GM19043 (cell line): ENCODE results near the gene FBXW11.

Source experiments
- ATAC-seq: cut with Tn5 transposase; IDR thresholded peaks from one replicate; pipeline ENCODE4 v1.9.1; 2021; ENCODE audit warnings: low read depth; ENCODE audit not compliant: unreplicated experiment

FBXW11 gene

DNA sequence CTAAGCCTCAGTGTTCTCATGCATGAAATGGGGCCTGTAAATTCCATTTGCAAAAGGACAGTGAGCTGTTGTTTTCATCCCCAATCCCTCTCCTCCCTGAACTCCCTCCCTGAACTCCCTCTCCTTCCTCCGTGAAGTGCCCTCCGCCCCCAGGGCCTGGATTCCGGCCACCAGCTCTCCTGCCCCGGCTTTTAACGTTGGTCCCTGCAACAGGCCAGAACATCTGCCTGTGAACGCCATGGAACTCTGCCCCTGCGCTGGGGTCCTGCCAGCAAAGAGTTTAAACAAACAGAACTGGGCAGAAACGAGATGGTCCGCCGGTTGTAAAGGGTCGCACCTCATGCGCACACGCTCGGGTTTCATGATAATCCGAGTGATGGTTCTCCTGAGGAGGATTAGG, 158.4 kb downstream of the FBXW11 start:
- ATAC-seq = no peak

DNA sequence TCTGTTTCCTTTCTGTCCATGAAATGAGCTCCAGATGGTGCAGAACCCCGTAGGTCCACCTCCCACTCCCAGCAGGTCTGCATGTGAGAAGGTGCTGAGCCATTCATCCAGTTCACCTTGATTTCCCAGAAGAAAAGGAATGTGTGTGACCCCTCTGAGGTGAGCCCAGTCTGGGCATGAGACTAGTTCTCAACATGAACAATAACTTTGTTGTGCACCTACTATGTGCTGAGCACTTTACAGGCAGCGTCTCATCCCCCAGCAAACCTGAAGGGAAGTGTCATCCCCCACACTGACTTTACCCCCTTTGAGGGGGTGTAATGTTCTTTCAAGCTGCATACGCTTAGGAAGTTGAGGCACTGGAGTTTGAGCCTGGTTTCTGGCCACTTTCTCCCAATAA, 159.4 kb downstream of the FBXW11 start:
- no peak for ATAC-seq

DNA sequence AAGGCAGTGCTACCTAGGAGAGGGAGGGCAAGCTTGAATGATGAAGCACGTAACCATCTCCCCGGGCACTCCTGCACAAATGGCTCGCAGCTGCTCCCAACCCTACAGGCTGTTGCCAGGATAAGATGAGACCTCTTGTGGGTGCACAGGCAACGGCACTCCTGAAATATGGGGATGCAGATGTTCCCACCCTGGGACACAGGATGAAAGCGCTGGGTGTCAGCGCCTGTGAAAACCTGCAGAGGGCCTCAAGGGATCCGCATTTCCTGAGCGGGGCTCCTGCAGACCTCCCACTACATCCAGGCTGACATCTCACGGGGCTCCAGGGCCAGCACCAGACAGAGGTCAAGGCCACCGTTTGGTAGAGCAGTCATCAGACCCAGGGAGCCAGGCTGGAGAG, 160.1 kb downstream of the FBXW11 start:
- ATAC-seq = no peak

DNA sequence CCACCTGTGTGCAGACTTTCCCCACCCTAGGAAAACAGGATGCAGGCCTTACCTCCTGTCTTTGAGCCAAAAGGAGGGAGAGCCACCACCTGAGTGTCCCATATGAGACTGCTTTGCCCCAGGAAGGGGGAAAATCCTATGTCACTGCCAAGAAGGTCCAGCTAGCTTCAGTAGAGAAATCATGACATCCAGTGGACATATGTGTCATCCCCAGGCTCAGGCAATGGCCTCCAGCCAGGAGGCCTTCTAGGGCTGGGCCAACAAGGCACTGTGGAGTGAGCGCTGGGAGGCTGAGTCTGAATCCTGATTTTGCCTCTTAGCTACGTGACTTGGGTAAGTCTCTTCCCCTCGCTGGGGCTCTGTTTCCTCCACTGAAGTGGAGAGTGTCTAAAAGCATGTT, 160.6 kb downstream of the FBXW11 start:
- no peak for ATAC-seq

DNA sequence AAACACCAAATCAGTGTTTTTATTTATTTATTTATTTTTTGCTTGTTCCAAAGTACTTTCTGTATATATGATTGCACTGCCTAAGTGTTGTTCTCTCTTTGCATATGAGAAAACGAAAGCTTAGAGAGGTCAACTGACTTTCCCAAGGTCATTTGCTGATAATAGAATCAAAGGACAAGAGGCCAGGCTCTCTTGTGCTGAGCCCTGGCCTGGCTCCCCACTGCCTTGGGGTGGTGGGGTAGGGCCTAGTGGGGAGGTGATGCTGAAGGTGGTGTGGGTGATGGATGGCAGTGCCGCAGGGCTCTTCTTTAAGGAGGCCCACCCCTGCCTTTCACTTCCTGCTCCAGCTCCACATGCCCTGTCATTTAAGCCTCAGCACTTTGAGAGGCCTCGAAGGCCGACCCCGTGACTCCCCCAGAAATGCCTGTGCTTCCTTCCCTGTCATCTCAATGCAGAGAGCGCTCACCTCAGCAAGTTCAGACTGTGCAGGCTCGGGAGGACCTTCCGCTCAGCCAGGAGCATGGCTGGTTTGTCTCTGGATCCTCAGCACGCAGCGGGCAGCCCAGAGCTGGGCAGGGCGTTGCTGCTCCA, 161.3 kb downstream of the FBXW11 start:
- no peak for ATAC-seq

DNA sequence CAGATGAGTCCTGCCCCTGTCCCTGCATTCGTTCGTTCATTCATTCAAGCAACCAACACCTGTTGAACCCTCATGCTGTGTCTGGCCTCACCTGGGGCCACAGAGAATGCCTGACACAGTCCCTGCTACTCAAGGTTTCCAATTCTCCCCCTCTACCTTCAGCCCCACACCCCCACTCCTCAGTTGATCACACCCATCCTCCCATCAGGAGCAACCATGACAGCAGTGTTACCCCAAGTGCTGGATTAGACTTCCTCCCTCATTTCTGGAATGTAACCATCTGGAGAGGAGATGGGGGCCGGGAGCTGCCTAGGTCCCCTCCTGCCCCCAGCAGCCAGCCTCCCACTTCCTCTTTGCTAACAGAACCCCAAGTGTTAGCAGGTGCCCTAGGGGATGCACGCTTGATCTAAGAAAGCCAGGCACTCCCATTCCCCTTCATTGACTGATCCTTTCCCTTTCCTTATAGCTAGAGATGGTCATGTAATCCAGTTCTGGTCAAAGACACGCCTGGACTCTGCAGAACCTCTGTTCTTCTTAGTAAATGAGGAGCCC, 163.6 kb downstream of the FBXW11 start:
- ATAC-seq = no peak

DNA sequence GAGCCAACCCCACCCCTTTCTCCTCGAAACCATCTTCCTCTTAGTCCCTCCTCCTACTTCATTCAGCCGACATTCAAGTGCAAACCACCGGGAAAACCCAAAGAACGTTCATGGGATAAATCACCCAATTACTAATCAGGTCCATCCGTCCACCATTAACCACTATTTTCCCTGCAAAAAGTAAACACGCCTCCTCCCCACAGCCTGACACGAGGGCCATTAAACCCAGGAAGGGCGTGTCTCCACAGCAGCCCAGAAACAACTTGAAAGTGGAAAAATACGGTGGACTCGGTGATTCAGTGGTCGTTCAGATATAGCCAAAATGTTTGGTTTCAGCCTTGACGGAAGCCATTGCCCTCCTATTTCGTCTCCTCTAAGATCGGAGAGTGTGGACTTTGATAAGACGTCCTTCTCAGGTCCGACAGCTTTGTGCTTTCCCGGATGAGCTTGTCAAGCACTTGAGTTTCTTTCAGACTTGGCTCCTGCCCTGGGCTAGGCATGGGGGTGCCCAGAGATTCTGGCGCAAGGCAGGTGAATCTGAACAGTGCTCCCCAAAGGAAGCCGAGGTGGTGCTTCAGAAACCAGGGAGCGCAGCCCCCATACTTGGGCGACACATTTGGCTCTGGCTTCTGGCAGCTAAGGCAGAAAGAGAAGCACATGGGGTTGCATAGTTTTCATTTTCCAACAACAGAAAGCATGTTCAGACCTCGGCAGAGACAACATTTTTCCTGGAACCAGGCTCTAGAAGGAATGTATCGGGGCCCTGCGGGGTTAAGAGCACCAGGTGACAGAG, 164.3 kb downstream of the FBXW11 start:
- ATAC-seq = no peak

DNA sequence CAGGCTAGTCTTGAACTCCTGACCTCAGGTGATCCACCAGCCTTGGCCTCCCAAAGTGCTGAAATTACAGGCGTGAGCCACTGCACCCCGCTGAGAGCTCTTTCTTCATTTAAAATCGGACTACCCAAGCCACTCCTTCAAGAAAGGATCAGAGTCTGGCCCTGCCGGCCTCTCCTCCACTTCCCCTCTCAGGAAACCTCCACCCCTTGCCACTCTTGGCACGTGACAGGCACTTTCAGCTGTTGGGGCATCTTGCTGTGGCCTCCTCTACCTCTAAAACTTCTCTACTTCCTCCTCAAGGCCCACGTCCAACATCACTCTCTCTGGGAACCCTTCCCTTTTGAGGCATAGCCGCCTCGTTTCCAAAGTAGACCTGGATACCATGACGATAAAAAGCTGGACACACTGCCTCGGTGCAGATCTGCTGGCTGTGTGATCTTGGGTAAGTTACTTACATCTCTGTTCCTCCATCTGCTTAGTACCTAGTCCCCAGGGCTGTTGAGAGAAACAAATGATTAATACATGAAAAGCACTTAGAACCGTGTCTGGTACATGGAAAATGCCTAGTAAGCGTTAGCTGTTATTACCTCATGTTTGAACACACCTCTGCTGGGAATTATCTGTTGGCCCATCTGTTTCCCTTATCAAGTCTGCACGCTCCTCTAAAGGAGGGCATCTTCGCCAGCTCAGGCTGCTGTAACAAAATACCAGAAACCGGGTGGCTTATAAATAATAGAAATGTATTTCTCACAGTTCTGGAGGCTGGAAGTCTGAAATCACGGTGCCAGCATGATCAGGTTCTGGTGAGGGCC, 165.5 kb downstream of the FBXW11 start:
- ATAC-seq = no peak

DNA sequence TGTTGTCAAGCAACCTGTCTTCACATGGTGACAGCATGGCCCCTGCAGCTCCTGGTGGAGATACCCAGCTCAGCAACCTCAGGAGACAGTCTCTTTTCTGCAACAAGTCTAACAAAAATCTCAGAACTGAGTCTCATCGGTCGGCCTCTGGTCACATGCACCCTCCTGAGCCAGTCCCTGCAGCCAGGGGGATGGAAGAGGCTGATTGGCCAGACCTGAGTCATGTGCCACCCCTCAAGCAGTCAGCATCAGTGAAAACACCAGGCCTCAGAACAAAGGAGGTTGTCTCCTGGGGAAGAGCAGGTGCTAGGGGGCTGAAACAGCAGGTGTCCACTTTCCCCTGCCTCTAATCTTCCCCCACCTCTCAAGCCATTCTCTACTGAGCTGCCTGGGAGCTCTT, 166.4 kb downstream of the FBXW11 start:
- ATAC-seq = no peak

DNA sequence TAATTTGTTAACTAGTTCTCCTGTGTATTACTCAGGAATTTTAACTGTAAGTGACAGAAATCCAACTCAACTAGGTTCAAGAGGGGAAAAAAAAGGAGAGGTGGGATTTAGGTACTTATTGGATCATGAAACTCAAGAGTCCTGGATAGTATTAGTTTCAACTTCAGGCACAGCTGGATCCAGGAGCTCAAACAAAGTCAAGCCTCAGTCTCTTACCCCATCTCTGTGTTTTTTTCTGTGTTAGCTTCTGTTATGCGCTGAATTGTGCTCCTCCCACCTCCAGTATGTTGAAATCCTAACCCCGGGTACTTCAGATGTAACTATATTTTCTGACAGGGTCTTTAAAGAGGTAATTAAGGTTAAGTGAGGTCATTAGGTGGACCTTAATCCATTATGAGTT, 167.3 kb downstream of the FBXW11 start:
- no peak for ATAC-seq

DNA sequence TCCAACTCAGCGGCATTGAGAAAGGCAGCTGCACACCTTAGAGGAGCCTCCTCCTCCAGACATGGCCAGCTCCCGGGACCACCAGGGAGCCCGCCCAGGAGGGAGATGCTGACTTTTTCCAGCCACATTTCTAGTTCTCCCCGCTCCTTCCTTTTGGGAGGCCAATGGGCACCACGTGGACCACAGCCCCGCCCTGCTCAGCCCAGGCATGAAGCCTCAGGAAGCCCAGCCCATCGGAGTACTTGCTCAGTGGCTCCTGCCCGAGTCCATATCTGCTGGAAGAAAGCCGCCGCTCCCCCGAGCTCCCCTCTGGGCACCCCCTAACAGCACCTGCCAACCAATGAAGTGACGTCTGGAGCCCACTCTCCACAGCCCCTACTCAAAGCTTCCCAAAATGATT, 168.4 kb downstream of the FBXW11 start:
- ATAC-seq = no peak

DNA sequence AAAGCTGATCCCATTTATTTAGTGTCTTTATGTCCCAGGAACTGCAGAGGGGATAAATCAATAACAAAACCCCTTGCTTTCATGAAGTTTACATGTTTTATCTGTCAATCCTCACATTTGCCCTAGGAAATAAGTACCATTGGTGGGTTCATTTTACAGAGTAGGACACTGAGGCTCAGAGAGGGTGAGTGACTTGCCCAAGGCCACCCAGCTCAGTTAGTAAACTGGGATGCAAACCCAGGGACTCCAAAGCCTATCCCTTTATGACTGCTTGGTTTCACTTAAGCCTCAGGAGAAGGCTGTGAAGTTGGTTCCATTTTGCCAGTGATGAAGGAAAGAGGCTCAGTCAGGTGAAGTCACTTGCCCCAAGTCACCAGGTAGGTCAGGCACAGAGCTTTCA, 168.9 kb downstream of the FBXW11 start:
- ATAC-seq = no peak

DNA sequence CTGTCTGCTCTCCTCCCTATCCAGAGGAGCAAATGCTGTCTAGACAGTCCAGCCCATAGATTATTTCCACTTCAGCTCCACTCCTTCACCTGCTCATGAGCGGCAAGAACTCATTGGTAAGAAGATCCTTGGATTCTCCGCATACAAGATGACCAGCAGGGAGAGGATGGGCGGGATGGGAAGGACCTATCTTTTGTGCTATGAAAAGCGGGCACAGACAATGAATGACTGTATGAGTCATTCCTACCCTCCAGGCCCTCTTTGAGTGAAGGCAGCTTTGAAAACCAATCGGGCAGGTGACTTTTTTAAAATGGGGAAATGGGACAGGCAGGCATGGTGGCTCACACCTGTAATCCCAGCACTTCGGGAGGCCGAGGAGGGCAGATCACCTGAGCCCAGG, 171.4 kb downstream of the FBXW11 start:
- ATAC-seq = no peak

DNA sequence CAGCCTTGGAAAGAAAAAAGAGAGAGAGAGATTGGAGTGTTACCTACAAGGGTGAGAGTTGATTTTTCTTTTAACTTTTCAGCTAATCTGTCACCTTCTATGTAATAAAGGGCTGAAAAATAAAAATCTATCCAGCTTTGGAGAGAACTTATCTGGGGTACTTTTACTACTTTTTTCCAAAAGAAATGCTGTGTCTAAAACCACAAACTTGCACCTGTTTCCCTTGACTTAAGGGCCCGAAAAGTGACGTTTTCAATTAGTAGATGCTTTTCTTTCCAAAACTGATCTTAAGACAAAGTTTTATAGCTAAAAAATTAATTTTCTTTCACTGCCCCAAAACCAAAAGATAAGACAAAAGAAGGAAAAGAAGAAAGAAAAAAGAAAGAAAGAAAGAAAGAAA, 172.0 kb downstream of the FBXW11 start:
- ATAC-seq = no peak

DNA sequence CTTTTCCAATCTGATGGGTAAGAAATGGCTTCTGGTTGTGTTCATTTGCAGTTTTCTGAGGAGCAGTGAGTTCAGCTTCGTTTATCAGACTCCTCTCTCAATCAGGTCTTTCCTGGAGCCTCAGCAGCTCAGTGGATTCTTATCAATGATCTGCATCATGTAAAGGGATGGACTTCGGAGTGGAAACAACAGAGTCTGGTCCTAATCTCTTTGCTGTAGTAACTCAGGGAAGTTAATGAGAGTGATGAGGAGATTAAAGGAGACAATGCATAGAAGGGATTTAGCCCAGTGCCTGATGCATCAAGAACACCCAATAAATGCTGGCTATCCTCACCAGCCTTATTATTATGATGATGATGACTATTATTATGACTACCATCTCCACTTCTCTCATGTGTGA, 173.7 kb downstream of the FBXW11 start:
- no peak for ATAC-seq

DNA sequence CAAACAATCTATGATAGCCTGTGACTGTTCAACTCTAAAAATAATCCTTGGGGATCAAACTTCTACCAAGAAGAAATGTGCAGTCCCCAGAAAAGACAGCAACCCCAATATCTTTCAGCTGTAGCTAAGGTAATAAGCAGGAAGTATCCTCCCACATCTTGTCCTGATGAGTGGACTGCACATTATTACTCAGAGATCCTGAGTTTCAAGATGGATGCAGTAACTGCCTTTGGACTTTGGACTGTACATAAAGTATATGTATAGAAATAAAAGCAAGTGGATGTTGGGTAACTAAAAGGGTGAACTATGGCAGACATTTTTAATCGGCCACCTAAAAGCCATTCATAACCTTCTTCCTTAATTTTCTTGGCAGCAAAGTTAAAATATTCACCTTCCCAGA, 175.8 kb downstream of the FBXW11 start:
- no peak for ATAC-seq

DNA sequence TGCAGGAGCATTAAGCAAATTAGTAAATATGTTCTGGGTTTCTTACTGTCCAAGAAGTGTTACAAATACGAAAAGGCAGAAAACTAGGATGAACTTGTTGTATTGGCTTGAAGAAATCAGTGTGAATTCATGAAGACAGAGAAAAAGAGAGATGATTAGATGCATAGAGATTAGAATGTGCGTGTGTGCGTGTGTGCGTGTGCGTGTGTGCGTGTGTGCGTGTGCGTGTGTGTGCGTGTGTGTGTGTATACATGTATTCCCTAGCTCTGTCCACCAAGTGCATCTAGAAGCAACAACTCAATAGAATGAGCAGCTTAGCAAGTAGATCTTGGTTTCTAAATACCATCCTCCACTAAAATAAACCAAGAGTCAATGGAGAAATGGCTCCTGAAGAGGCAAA, 179.3 kb downstream of the FBXW11 start:
- no peak for ATAC-seq

DNA sequence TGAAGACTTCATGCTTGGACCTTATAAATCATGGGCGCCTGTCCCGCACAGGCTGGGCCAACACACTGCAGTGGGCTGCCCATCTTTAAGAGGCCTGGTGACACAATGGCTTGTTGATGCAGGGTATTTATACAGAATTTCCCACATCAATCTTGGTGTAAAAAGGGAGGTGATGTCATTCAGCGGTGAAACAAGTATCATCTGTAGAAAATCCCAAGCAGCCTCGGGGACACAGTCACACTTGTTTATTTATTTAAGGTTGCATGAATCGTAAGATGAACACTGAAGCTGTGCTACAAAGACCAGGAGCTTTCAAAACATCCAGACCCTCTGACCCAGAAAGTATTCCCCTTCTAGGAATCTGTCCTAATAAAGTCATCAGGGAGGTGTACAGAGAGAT, 180.3 kb downstream of the FBXW11 start:
- no peak for ATAC-seq

DNA sequence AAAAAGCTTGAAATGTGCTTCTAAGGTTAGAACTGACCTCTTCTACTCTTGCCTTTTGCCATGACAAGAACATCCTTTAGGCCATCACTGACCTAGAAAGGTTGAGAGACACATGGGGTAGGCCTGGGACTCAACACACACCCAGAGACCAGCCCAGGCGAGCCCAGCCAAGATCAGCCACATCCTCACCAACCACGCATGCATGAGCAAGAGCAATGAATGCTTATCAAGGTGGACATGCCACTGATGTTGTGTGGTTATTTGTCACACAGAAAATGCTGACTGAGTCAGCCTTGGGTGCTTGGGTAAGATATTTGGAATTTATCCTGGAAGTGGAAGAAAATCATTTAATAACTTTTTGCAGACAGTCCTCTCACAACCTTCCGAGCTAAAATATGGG, 181.4 kb downstream of the FBXW11 start:
- no peak for ATAC-seq

DNA sequence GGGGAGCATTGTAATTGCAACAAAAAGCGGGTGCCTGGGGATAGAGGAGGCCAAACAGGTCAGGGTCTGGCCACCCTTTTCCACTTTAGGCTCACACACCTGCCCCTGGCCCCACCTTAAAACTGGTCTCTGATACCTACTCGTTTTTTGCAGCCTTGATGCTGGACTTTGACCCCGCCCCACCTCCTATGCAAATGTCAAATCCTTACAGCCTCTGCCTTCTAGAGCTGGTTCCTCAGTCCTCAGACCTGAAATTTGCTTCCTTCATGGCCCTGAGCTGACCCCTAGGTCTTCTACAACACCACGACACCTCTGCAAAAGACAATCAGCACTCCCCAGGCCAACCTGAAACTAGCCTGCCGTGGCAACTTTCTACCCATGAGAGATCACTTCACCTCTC, 183.2 kb downstream of the FBXW11 start:
- no peak for ATAC-seq

DNA sequence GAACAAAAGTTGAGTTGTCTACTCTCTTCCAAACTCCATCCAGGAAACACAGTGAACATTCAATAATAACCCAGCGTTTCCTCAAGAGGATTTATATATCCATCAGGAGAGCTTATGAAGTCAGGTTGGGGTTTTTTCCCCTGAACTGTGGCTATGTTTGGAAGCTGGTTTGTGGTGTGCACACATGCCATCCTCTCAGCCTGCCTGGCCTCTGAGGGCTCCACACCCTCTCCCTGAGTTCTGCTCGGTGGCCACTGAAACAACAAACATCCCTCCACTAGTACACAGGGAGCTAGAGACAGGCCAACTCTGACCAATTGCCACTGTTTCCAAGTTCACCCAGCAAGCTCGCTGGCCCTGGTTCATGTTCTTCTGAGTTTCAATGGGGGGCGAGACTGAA, 185.2 kb downstream of the FBXW11 start:
- ATAC-seq = no peak
